Stimulated activated naive CD4-positive, alpha-beta T cell (primary cell): ENCODE results near the gene CPA4.
"Not testable (repeated sequence)": the region's sequence is repeated elsewhere in the genome, so short reads cannot be mapped to it uniquely, and the experiment has no call there.

Experiments
- DNase-seq, 6 experiments: peaks; one replicate each; lab custom pipeline; 2025; lab: John Stamatoyannopoulos, UW

Gene CPA4

GRCh38 chr7:130303127-130303526, 10.2 kb downstream of the CPA4 start:
- no peak for DNase-seq

GRCh38 chr7:130303551-130303950, 10.6 kb downstream of the CPA4 start:
- DNase-seq = no peak

- DNase-seq = no peak
Observed at GRCh38 chr7:130303982-130304381, 11.0 kb downstream of the CPA4 start.

GRCh38 chr7:130304878-130305277, 11.9 kb downstream of the CPA4 start:
- DNase-seq = no peak

GRCh38 chr7:130305433-130306042, 12.6 kb downstream of the CPA4 start:
- no peak for DNase-seq

GRCh38 chr7:130309986-130310385, 17.0 kb downstream of the CPA4 start:
- no peak for DNase-seq

- no peak for DNase-seq
Observed at GRCh38 chr7:130314305-130314704, 21.3 kb downstream of the CPA4 start.

- DNase-seq = no peak
Observed at GRCh38 chr7:130319541-130319940, 26.6 kb downstream of the CPA4 start.

GRCh38 chr7:130321542-130322229, 28.7 kb downstream of the CPA4 start:
- DNase-seq = not testable (repeated sequence)

GRCh38 chr7:130322615-130323014, 29.7 kb downstream of the CPA4 start:
- no peak for DNase-seq

GRCh38 chr7:130324306-130324943, 31.5 kb downstream of the CPA4 start:
- DNase-seq = no peak

- no peak for DNase-seq
Observed at GRCh38 chr7:130329681-130330080, 36.7 kb downstream of the CPA4 start.

GRCh38 chr7:130332259-130333053, 39.5 kb downstream of the CPA4 start:
- DNase-seq = no peak

- no peak for DNase-seq
Observed at GRCh38 chr7:130333832-130334231, 40.9 kb downstream of the CPA4 start.

- DNase-seq = no peak
Observed at GRCh38 chr7:130334274-130334673, 41.3 kb downstream of the CPA4 start.

GRCh38 chr7:130337410-130337971, 44.5 kb downstream of the CPA4 start:
- DNase-seq = no peak

GRCh38 chr7:130338233-130338632, 45.3 kb downstream of the CPA4 start:
- DNase-seq = no peak

GRCh38 chr7:130341882-130342281, 48.9 kb downstream of the CPA4 start:
- DNase-seq = no peak

- no peak for DNase-seq
Observed at GRCh38 chr7:130342701-130343380, 49.9 kb downstream of the CPA4 start.

- DNase-seq = no peak
Observed at GRCh38 chr7:130344271-130344866, 51.4 kb downstream of the CPA4 start, which contains the start of gene CPA5. Gene CPA5, plus strand, starts transcription at chr7:130344816. Its CDS starts 1,670 bp downstream, at chr7:130346486.

GRCh38 chr7:130345136-130345535, 52.2 kb downstream of the CPA4 start:
- no peak for DNase-seq
